Chondrocyte (in vitro differentiated cells): ENCODE results near the gene UBN1. TPM values are rescaled to one million over a fixed set of nuclear protein-coding genes. Genes with fewer than 3 reads are reported as not detected.

Source experiments
- DNase-seq: peaks from one replicate; pipeline ENCODE4 v3.0.0; 2021; ENCODE audit warnings: mixed read lengths, low spot score
- H3K27ac Mint-ChIP-seq: one replicate; pipeline ENCODE4 v1.8.0; 2021; ENCODE audit warnings: mild to moderate bottlenecking, moderate library complexity, mixed read lengths; ENCODE audit not compliant: unreplicated experiment
- H3K27me3 Mint-ChIP-seq: 2 replicates; pipeline ENCODE4 v1.8.0; 2021; ENCODE audit warnings: low read depth, mixed read lengths
- H3K36me3 Mint-ChIP-seq: 2 replicates; pipeline ENCODE4 v1.8.0; 2021; ENCODE audit warnings: low read depth, mixed read lengths
- H3K4me1 Mint-ChIP-seq: 2 replicates; pipeline ENCODE4 v1.8.0; 2021; ENCODE audit warnings: low read depth, mild to moderate bottlenecking, mixed read lengths
- H3K4me3 Mint-ChIP-seq: one replicate; pipeline ENCODE4 v1.8.0; 2021; ENCODE audit warnings: mild to moderate bottlenecking, moderate library complexity, mixed read lengths; ENCODE audit not compliant: unreplicated experiment
- H3K9me3 Mint-ChIP-seq: 2 replicates; pipeline ENCODE4 v1.8.0; 2021; ENCODE audit warnings: low read depth, mixed read lengths
- CTCF ChIP-seq: fragments of 200-600 bp; sonication (generic); IDR thresholded peaks from 2 replicates; pipeline ENCODE4 v1.5.0; 2021; ENCODE audit warnings: antibody characterized with exemption, mild to moderate bottlenecking, moderate library complexity
- total RNA-seq: library from RNA; stranded (reverse); gene quantifications from 3 replicates; pipeline ENCODE4 v1.2.1, GENCODE V29; 2021

Gene UBN1
- total RNA-seq, 1 donor from 2014 or later = 40.1 TPM

- H3K4me1 Mint-ChIP-seq = no peaks in the 10 kb centered on the region
- H3K9me3 Mint-ChIP-seq = no peaks in the 10 kb centered on the region
- H3K4me3 Mint-ChIP-seq = no peak overlapping the region
- no peak overlapping the region for H3K27ac Mint-ChIP-seq
- peaks cover 38% of the 10 kb centered on the region for H3K36me3 Mint-ChIP-seq
- no peaks in the 10 kb centered on the region for H3K27me3 Mint-ChIP-seq
- DNase-seq = no peak
- TF ChIP-seq CTCF = no peak
Measured at GRCh38 chr16:4825196-4825595, 22.1 kb upstream of the UBN1 start.

- Mint-ChIP-seq H3K36me3 (peaks cover 44% of the 10 kb centered on the region), H3K4me3 (no peak overlapping the region), H3K27me3 (no peaks in the 10 kb centered on the region), H3K27ac (no peak overlapping the region), H3K9me3 (no peaks in the 10 kb centered on the region), H3K4me1 (no peaks in the 10 kb centered on the region)
- TF ChIP-seq CTCF = no peak
- DNase-seq = no peak
Measured at GRCh38 chr16:4826526-4826925, 20.8 kb upstream of the UBN1 start.

- no peak for DNase-seq
- no peak for TF ChIP-seq CTCF
- H3K4me3 Mint-ChIP-seq = no peak overlapping the region
- H3K27ac Mint-ChIP-seq = no peak overlapping the region
- no peaks in the 10 kb centered on the region for H3K27me3 Mint-ChIP-seq
- H3K36me3 Mint-ChIP-seq = peaks cover 40% of the 10 kb centered on the region
- H3K4me1 Mint-ChIP-seq = no peaks in the 10 kb centered on the region
- no peaks in the 10 kb centered on the region for H3K9me3 Mint-ChIP-seq
Measured at GRCh38 chr16:4826980-4827379, 20.3 kb upstream of the UBN1 start.

GRCh38 chr16:4828567-4829321, 18.5 kb upstream of the UBN1 start:
- Mint-ChIP-seq H3K4me1 (no peaks in the 10 kb centered on the region), H3K9me3 (no peaks in the 10 kb centered on the region), H3K27ac (no peak overlapping the region), H3K36me3 (peaks cover 41% of the 10 kb centered on the region), H3K27me3 (no peaks in the 10 kb centered on the region), H3K4me3 (no peak overlapping the region)
- no peak for TF ChIP-seq CTCF
- DNase-seq = no peak

GRCh38 chr16:4830408-4830807, 16.9 kb upstream of the UBN1 start:
- H3K27ac Mint-ChIP-seq = no peak overlapping the region
- DNase-seq = no peak
- no peak overlapping the region for H3K4me3 Mint-ChIP-seq
- H3K27me3 Mint-ChIP-seq = no peaks in the 10 kb centered on the region
- TF ChIP-seq CTCF = no peak
- H3K9me3 Mint-ChIP-seq = no peaks in the 10 kb centered on the region
- H3K4me1 Mint-ChIP-seq = no peaks in the 10 kb centered on the region
- peaks cover 33% of the 10 kb centered on the region for H3K36me3 Mint-ChIP-seq
